CD8-positive, alpha-beta memory T cell (primary cell): Measurements from ENCODE around the gene HAPLN2. TPM values are rescaled to one million over a fixed set of nuclear protein-coding genes. Genes with fewer than 3 reads are reported as not detected.

Experiments
- CTCF ChIA-PET: fragments of 350-600 bp; sonication (Branson Sonifier 250); formaldehyde crosslinking; loops from one replicate; lab custom pipeline; 2021; ENCODE audit warnings: antibody characterized with exemption; lab: Charles Lee
- POLR2A ChIA-PET: fragments of 350-600 bp; sonication (Branson Sonifier 250); formaldehyde crosslinking; loops from one replicate; lab custom pipeline; 2021; ENCODE audit warnings: antibody characterized with exemption; lab: Charles Lee
- DNase-seq, 5 donors: peaks; one replicate each; pipeline versions ENCODE4 v3.0.0 to v3.0.0-alpha.2; 2020 to 2022; ENCODE audit warnings: mixed read lengths in 1 of 5
- H3K27ac ChIP-seq: one replicate; pipeline ENCODE4 v1.7.0; 2013; ENCODE audit warnings: low read depth, mild to moderate bottlenecking, low read length, moderate library complexity
- H3K27me3 ChIP-seq: 2 replicates; pipeline ENCODE4 v1.7.0; 2013; ENCODE audit warnings: low read length, mild to moderate bottlenecking; ENCODE audit not compliant: insufficient read depth, poor library complexity, severe bottlenecking
- H3K36me3 ChIP-seq: 2 replicates; pipeline ENCODE4 v1.7.0; 2013; ENCODE audit warnings: mild to moderate bottlenecking, low read length, moderate library complexity; ENCODE audit not compliant: insufficient read depth
- H3K4me1 ChIP-seq: 2 replicates; pipeline ENCODE4 v1.7.0; 2013; ENCODE audit warnings: mild to moderate bottlenecking, low read length, moderate library complexity; ENCODE audit not compliant: insufficient read depth
- H3K4me3 ChIP-seq: 2 replicates; pipeline ENCODE4 v1.7.0; 2013; ENCODE audit warnings: mild to moderate bottlenecking, low read length
- H3K9me3 ChIP-seq: 2 replicates; pipeline ENCODE4 v1.7.0; 2013; ENCODE audit warnings: mild to moderate bottlenecking, low read length
- H3K27ac Mint-ChIP-seq, 8 donors: one replicate each; pipeline ENCODE4 v1.8.0; 2020 to 2021; ENCODE audit warnings: mixed read lengths in 8 of 8, mild to moderate bottlenecking in 6 of 8, inconsistent platforms in 3 of 8, moderate library complexity in 3 of 8
- H3K27me3 Mint-ChIP-seq, 2 donors: one replicate each; pipeline ENCODE4 v1.8.0; 2020 to 2021; ENCODE audit warnings: mixed read lengths in 2 of 2, mild to moderate bottlenecking in 1 of 2, moderate library complexity in 1 of 2
- H3K36me3 Mint-ChIP-seq, 3 donors: one replicate each; pipeline ENCODE4 v1.8.0; 2020 to 2021; ENCODE audit warnings: mixed read lengths in 3 of 3, inconsistent platforms in 1 of 3, mild to moderate bottlenecking in 1 of 3
- H3K4me1 Mint-ChIP-seq, 3 donors: one replicate each; pipeline ENCODE4 v1.8.0; 2020 to 2021; ENCODE audit warnings: mixed read lengths in 3 of 3, inconsistent platforms in 1 of 3, mild to moderate bottlenecking in 1 of 3
- H3K4me3 Mint-ChIP-seq, 7 donors: one replicate each; pipeline ENCODE4 v1.8.0; 2020 to 2021; ENCODE audit warnings: mixed read lengths in 7 of 7, mild to moderate bottlenecking in 6 of 7, moderate library complexity in 4 of 7, inconsistent platforms in 2 of 7
- H3K9me3 Mint-ChIP-seq, 5 donors: one replicate each; pipeline ENCODE4 v1.8.0; 2020 to 2022; ENCODE audit warnings: mixed read lengths in 5 of 5, mild to moderate bottlenecking in 3 of 5, moderate library complexity in 2 of 5, inconsistent platforms in 1 of 5
- polyA plus RNA-seq: library from polyadenylated mRNA; unstranded; fragments of 300-500 nt; fragmentation: Illumina TruSeq; gene quantifications from one replicate; pipeline ENCODE4 v1.2.3, GENCODE V29; 2021
- total RNA-seq, 2 experiments: library from RNA; stranded (reverse); gene quantifications; one replicate each; pipeline ENCODE4 v1.2.3, GENCODE V29; 2021

HAPLN2 gene
- total and polyA plus RNA-seq, 3 experiments from 2014 or later = not detected

DNA sequence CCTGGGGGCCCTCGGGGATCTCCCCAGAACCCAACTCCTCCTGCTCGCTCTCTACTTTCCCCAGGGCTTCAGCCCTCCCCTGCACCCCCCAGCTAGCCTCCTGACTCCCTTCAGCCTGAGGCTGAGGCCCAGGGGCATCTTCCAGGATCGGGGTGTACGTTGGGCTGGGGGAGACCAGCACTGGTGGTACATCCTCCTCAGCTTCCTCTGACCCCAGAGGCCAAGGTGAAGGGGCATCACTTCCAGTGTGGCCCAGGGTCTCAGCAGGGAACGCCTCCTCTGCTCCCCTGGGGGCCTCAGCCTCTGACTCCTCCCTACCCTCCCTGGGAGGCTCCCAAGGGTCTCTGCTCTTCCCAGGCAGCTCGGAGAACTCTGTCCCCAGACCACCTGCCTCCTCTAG, 51.1 kb downstream of the HAPLN2 start:
- no peaks in the 10 kb centered on the region for H3K4me1 Mint-ChIP-seq
- H3K27ac Mint-ChIP-seq = no peak overlapping the region
- no peaks in the 10 kb centered on the region for H3K9me3 Mint-ChIP-seq
- H3K36me3 Mint-ChIP-seq = peaks cover 0 to 2% (median 0%) of the 10 kb centered on the region in 3 donors
- no peaks in the 10 kb centered on the region for H3K4me1 ChIP-seq
- ChIA-PET POLR2A (no interaction called here), CTCF (interaction anchor here (1.4 kb wide), 1 partner anchor 12 kb away, joined by 3 read pairs; no protein-coding TSS in a partner anchor)
- DNase-seq = no peak
- peaks cover 3% of the 10 kb centered on the region for H3K27me3 ChIP-seq
- no peak overlapping the region for H3K4me3 Mint-ChIP-seq
- no peaks in the 10 kb centered on the region for H3K36me3 ChIP-seq
- H3K27ac ChIP-seq = no peak overlapping the region
- no peaks in the 10 kb centered on the region for H3K9me3 ChIP-seq
- peaks cover 16 to 30% of the 10 kb centered on the region in 2 donors for H3K27me3 Mint-ChIP-seq
- no peak overlapping the region for H3K4me3 ChIP-seq

DNA sequence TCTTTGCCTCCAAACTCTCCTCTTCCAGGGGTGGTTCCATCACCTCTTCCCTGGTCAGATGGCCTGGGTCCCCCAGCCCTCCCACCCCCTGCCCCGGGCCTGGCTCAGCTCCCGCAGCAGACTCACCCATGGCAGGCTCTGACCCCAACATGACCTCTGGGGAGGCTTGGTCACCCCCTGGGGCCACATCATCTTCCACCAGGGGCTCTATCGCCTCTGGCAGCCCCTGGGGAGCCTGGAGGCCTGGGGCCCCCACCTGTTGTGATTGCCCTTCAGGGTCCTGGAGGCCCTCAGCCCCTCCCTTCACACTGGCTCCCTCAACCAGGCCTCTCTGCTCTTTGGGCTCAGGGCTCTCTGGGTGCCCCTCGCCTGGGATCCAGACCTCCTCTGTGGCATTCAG, 51.6 kb downstream of the HAPLN2 start:
- no peaks in the 10 kb centered on the region for H3K9me3 Mint-ChIP-seq
- no peak overlapping the region for H3K4me3 ChIP-seq
- ChIA-PET CTCF (interaction anchor here (1.4 kb wide), 1 partner anchor 13 kb away, joined by 3 read pairs; no protein-coding TSS in a partner anchor), POLR2A (no interaction called here)
- no peaks in the 10 kb centered on the region for H3K36me3 ChIP-seq
- peaks cover 0 to 2% (median 0%) of the 10 kb centered on the region in 3 donors for H3K36me3 Mint-ChIP-seq
- H3K27me3 ChIP-seq = peaks cover 3% of the 10 kb centered on the region
- DNase-seq = no peak
- H3K27ac ChIP-seq = no peak overlapping the region
- H3K4me1 Mint-ChIP-seq = no peaks in the 10 kb centered on the region
- H3K27ac Mint-ChIP-seq = no peak overlapping the region
- peaks cover 16 to 32% of the 10 kb centered on the region in 2 donors for H3K27me3 Mint-ChIP-seq
- H3K4me1 ChIP-seq = no peaks in the 10 kb centered on the region
- H3K9me3 ChIP-seq = no peaks in the 10 kb centered on the region
- H3K4me3 Mint-ChIP-seq = no peak overlapping the region

DNA sequence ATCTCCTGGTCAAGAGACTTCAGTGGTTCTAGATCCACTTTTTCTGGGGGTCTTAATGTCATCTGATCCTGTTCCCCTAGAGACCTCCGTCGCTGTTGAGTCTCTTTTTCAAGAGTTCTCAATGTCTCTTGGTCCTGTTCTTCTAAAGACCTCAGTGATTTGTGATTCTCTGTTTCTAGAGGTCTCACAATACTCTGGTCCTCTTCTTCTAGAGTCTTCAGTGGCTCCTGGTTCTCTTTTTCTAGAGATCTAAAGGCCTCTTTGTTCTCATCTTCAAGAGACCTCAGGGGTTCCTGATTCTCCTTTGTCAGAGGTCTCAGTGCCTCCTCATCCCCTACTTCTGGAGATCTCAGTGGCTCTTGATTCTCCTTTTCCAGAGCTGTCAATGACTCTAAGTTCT, 52.6 kb downstream of the HAPLN2 start:
- H3K4me3 ChIP-seq = no peak overlapping the region
- H3K36me3 ChIP-seq = no peaks in the 10 kb centered on the region
- H3K9me3 Mint-ChIP-seq = no peaks in the 10 kb centered on the region
- H3K27me3 Mint-ChIP-seq = peaks cover 18 to 32% of the 10 kb centered on the region in 2 donors
- DNase-seq = no peak
- CTCF ChIA-PET = interaction anchor here (1.0 kb wide), 1 partner anchor 11 kb away, joined by 3 read pairs; no protein-coding TSS in a partner anchor
- H3K36me3 Mint-ChIP-seq = peaks cover 0 to 2% (median 0%) of the 10 kb centered on the region in 3 donors
- no peak overlapping the region for H3K27ac ChIP-seq
- peaks cover 8% of the 10 kb centered on the region for H3K27me3 ChIP-seq
- H3K4me1 ChIP-seq = no peaks in the 10 kb centered on the region
- H3K27ac Mint-ChIP-seq = peak overlapping the region in 1 of 8 donors; percentile 20
- H3K4me3 Mint-ChIP-seq = no peak overlapping the region
- H3K4me1 Mint-ChIP-seq = no peaks in the 10 kb centered on the region
- POLR2A ChIA-PET = no interaction called here
- no peaks in the 10 kb centered on the region for H3K9me3 ChIP-seq

DNA sequence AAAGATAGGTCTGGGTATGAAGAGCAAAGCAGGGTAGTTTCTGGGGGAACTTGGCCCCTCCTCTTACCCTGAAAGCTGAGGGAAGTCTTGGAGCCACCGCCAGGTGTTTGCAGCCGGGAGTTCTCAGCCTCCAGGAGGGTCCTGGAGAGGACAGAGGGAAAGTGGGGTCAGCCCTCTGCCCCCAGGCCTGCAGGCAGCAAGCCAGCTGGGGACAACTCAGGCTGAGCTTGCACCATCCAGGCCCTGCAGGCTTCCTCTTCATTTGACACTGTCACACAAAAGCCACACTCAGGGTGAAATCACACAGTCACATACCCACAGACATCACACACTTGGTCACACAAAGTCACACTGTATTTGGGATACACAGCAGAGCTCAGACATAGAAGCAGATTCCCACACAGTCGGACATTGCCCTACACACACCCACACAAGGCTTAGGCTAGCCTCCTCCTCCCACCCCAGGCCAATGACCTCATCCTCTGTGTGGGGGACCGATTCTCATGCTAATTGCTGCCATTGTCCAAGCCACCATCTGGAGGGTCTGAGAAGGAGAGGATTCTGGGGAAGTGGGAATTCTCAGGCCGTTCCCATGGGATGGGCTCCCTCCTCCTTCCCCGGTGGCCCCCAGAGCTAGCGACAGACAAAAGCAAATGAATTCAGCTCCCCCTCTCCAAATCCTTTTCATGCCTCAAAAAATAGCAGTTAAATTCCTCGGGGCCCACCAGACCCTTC, 54.3 kb downstream of the HAPLN2 start:
- POLR2A ChIA-PET = no interaction called here
- no peaks in the 10 kb centered on the region for H3K36me3 ChIP-seq
- H3K27me3 ChIP-seq = peaks cover 20% of the 10 kb centered on the region
- Mint-ChIP-seq H3K4me1 (peaks cover 8 to 16% (median 13%) of the 10 kb centered on the region in 3 donors), H3K4me3 (no peak overlapping the region), H3K27me3 (peaks cover 32 to 49% of the 10 kb centered on the region in 2 donors), H3K36me3 (peaks cover 0 to 2% (median 0%) of the 10 kb centered on the region in 3 donors), H3K9me3 (no peaks in the 10 kb centered on the region), H3K27ac (no peak overlapping the region)
- no peak overlapping the region for H3K4me3 ChIP-seq
- no peak overlapping the region for H3K27ac ChIP-seq
- CTCF ChIA-PET = interaction anchor here (0.8 to 1.2 kb wide), 2 partner anchors 14 to 46 kb away, joined by 3 to 6 read pairs; no protein-coding TSS in a partner anchor
- no peaks in the 10 kb centered on the region for H3K9me3 ChIP-seq
- no peak for DNase-seq
- peaks cover 10% of the 10 kb centered on the region for H3K4me1 ChIP-seq

Other genes starting within 250 kb of the HAPLN2 start
- gene MEF2D, start 118.6 kb upstream of the HAPLN2 start, total RNA-seq = 10 to 100 TPM; 32.9 to 35.4 TPM
- 19.2 TPM for gene MEF2D, start 118.6 kb upstream of the HAPLN2 start, polyA plus RNA-seq
- 1 to 10 TPM; 4.4 to 4.7 TPM for gene IQGAP3, start 46.9 kb upstream of the HAPLN2 start, total RNA-seq
- not detected for gene IQGAP3, start 46.9 kb upstream of the HAPLN2 start, polyA plus RNA-seq
- 1 to 10 TPM; 7.3 to 7.4 TPM for gene TTC24, start 39.7 kb upstream of the HAPLN2 start, total RNA-seq
- 2.3 TPM for gene TTC24, start 39.7 kb upstream of the HAPLN2 start, polyA plus RNA-seq
- gene NAXE, start 27.6 kb upstream of the HAPLN2 start, total RNA-seq = 10 to 100 TPM; 63.0 to 69.1 TPM
- 113 TPM for gene NAXE, start 27.6 kb upstream of the HAPLN2 start, polyA plus RNA-seq
- gene GPATCH4, start 17.9 kb upstream of the HAPLN2 start, total RNA-seq = 100 to 1,000 TPM; 123 to 131 TPM
- gene GPATCH4, start 17.9 kb upstream of the HAPLN2 start, polyA plus RNA-seq = 58.7 TPM
- not detected for gene BCAN, start 22.7 kb downstream of the HAPLN2 start, total RNA-seq
- not detected for gene BCAN, start 22.7 kb downstream of the HAPLN2 start, polyA plus RNA-seq
- gene NES, start 58.0 kb downstream of the HAPLN2 start, total RNA-seq = not detected
- not detected for gene NES, start 58.0 kb downstream of the HAPLN2 start, polyA plus RNA-seq
- under 1 TPM; 0.66 to 0.71 TPM for gene CRABP2, start 86.2 kb downstream of the HAPLN2 start, total RNA-seq
- gene CRABP2, start 86.2 kb downstream of the HAPLN2 start, polyA plus RNA-seq = not detected
- gene METTL25B, start 109.1 kb downstream of the HAPLN2 start, total RNA-seq = 10 to 100 TPM; 29.6 to 29.7 TPM
- 4.2 TPM for gene METTL25B, start 109.1 kb downstream of the HAPLN2 start, polyA plus RNA-seq
- 10 to 100 TPM; 69.4 to 75.9 TPM for gene ISG20L2, start 109.4 kb downstream of the HAPLN2 start, total RNA-seq
- 25.0 TPM for gene ISG20L2, start 109.4 kb downstream of the HAPLN2 start, polyA plus RNA-seq
- gene MRPL24, start 121.7 kb downstream of the HAPLN2 start, total RNA-seq = 100 to 1,000 TPM; 122 to 131 TPM
- gene MRPL24, start 121.7 kb downstream of the HAPLN2 start, polyA plus RNA-seq = 92.2 TPM
- gene HDGF, start 132.3 kb downstream of the HAPLN2 start, total RNA-seq = 100 to 1,000 TPM; 297 to 299 TPM
- gene HDGF, start 132.3 kb downstream of the HAPLN2 start, polyA plus RNA-seq = 46.0 TPM
- 100 to 1,000 TPM; 106 to 111 TPM for gene PRCC, start 148.1 kb downstream of the HAPLN2 start, total RNA-seq
- gene PRCC, start 148.1 kb downstream of the HAPLN2 start, polyA plus RNA-seq = 45.9 TPM
- 100 to 1,000 TPM; 163 to 170 TPM for gene SH2D2A, start 197.4 kb downstream of the HAPLN2 start, total RNA-seq
- 62.1 TPM for gene SH2D2A, start 197.4 kb downstream of the HAPLN2 start, polyA plus RNA-seq
- gene INSRR, start 239.7 kb downstream of the HAPLN2 start, total RNA-seq = under 1 TPM in 1 of 2 experiments, not detected in 1; 0.07 TPM
- gene INSRR, start 239.7 kb downstream of the HAPLN2 start, polyA plus RNA-seq = not detected
- 1 to 10 TPM; 2.9 to 3.0 TPM for gene NTRK1, start 241.4 kb downstream of the HAPLN2 start, total RNA-seq
- not detected for gene NTRK1, start 241.4 kb downstream of the HAPLN2 start, polyA plus RNA-seq